DMS153 treated with DMSO at 0.1 percent for 48 hours (cell line): ENCODE results near the gene TNFAIP8L3.

Source experiments
- DNase-seq: peaks from one replicate; lab custom pipeline; 2025; ENCODE audit not compliant: unreplicated experiment; lab: John Stamatoyannopoulos, UW

Gene TNFAIP8L3

DNA sequence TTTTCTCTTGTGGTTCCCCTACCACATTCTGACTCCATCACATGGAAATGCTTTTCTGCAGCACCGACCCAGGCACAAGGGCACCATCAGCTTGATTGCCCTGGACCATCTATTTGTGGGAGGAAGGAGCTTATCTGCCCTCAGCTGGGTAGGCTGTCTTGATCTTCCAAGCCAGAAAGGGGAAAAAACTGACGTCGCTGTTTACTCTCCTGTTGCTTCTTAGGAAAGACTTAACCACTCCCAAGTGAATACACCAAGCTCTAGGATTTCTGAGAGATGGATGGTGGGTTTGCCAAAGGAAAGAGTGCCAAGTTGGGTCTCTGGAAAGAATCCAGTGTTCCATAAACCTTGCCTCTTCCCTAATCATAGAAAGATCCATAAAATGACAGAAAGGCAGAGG lies 4.0 kb downstream of the TNFAIP8L3 start:
- DNase-seq: no peak

DNA sequence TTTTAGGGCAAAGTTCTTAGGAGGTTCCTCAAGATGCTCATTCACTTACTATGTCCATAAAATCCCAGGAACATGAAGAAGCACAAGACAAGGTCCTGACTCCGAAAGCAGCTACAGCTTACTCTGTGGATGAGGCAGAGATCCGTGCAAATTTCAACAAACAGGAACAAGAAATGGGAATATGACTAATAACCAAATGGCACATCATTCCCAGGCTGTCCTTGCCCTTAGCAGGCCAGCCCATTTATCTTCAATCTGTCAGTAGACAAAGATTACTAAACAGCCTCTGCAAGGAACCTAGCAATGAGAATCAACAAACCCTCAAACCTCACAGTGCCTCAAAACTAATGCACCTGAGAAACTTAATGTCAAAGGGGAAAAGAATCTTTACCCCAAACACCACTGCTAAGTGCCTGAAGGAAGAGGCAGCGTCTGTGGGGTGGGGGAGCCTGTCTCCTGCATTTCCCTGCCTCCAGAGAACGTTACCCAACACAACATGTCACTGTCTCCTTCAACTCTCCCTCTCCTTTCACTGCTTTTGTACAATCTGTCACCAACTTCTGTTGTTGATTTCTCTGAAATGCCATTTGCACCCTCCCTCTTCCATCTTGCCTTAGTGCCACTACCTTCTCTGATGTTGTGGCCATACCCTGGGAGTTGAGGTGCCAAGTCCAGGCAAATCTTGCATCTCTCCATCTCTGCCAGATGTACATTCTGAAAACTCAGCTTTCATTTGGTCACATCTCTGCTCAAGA lies 4.8 kb downstream of the TNFAIP8L3 start:
- no peak for DNase-seq

DNA sequence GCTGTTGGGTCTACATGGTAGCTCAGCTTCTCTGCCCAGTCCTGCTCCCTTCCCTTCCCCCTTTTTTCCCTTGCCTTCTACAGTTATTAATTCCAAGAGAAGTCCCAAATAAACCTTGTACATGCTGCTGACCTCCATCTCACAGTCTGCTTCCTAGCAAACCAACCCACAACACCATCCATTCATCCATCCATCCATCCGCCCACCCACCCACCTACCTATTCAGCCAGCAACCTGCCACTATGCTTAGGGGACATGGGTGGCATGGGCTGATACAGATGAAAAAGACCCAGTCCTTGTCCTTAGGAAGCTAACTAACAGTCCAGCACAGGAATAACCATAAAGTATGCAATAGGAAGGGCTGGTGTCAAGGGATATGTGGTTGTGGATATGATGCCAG lies 5.7 kb downstream of the TNFAIP8L3 start:
- DNase-seq: no peak

DNA sequence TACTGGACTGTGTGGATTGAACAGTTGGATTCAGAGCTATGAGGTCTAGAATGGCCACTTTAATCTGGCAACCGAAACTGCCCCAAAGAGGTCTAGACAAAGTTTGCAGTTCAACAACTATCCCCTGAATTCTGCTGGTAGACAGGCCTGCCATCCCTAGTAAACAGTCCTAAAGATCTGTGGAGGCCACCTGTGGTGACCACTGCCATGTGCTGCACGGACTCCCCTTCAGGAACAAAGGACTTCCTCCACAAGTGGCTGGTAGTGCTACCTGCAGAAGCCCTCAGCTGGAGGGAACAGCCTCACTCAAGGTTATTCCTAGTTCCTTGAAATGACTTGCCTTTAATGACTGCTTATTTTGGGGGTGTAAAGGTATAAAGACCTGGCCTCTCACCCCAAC lies 6.1 kb downstream of the TNFAIP8L3 start:
- DNase-seq: no peak

DNA sequence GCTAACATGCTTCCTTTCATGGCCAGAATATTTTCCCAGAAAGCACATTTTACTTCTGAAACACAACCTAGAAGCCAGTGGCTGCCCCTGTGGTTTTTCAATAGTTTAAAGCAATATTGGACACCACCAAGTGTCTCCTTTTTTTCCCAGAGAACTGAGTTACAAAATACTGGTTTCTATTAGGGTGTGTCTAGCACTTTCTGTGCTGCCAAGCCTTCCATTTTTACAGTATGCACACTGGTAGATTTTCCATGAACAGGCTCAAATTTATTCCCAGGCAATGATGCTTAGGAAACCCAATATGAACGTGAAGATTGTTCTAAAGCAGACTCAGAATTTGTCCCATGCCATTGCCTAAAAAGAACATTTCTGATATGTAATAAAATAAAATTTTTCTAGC lies 7.2 kb downstream of the TNFAIP8L3 start:
- DNase-seq: no peak

DNA sequence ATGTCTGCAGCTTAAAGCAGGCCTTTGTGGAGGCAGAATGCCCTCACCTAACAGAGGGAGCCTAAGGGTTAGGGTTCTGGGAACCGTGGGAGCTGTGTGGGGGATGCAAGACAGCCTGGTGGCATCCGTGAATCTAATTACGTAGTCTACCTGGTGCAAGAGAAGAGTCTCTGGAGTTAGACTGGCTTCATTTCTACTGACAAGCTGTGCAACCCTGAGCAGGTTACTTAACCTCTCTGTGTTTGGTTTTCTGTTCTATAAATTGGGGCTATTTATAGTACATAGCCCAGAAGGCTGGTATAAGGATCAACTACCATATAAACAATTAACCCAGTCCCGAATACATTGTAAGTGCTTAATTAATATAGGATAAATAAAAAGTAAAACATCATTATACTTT lies 8.3 kb downstream of the TNFAIP8L3 start:
- no peak for DNase-seq

DNA sequence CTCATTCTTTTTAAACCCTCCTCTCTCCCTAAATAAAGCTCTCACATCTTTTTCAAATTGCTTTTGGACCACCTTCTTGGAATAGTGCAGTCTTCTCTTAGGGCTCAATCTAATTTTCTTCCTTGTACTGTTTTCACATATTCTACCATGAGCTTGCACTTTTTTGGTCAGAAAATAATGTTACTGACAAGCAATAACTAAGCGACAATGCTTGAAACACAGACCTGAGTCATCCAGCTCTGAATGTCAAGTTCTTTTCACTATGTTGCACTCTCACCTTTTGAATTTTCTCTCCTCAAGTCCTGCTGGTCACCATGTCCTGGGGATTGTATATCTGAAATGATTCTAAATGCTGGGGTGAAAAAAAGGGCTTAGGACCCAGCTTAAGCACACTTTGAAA lies 8.9 kb downstream of the TNFAIP8L3 start:
- no peak for DNase-seq

DNA sequence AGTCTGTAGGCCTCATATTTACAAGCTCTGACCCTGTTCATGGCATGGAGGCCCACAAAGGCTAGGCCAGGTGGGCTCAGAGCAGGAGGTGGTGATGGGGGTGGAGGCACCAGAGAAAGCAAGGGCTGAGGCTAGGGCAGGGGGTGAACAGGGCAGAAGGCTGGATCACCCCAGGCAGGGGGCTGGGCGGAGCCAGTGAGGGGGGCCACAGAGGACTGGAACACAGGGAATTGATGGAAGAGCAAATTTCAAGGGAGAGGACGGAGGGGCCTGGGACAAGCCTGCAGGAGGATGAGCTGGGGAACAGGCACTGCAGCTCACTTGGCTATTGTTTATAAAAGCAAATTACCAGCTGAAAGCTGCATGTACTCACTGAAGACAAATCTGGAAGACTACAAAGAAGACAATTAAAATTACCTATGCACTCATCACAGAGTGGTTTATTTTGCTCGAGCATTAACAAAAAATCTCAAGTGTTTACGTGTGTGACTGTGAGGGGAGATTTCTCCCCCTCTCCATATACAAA lies 11.0 kb downstream of the TNFAIP8L3 start:
- DNase-seq: no peak

DNA sequence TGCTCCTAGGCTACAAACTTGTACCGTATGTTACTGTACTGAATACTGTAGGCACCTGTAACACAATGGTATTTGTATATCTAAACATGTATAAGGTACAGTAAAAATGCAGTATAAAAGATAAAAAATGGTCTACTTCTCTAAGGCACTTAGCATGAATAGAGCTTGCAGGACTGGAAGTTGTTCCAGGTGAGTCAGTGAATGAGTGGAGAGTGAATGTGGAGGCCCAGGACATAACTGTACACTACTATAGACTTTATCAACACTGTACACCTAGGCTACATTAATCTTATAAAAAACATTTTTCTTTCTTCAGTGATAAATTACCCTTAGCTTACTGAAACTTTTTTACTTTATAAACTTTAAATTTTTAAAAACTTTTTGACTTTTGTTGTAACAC lies 12.5 kb downstream of the TNFAIP8L3 start:
- no peak for DNase-seq

DNA sequence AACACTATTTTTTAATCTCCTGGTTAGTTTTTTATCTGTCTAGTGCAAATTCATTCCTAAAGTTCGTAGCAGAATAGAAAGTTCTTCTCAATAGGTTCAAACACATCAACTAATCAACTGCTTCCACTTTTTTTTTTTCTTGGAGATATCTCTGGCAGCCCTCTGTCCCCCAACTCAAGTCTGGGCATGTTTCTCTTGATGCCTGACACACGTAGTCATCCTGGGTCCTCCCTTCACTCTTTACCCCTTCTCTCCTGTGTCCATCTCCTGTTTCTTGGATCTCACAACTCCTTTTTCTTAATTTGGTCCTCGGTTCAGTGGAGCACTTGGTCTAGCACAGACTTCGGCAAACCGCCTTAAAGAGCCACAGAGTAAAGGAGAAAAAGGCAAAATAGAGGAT lies 14.4 kb downstream of the TNFAIP8L3 start:
- no peak for DNase-seq

DNA sequence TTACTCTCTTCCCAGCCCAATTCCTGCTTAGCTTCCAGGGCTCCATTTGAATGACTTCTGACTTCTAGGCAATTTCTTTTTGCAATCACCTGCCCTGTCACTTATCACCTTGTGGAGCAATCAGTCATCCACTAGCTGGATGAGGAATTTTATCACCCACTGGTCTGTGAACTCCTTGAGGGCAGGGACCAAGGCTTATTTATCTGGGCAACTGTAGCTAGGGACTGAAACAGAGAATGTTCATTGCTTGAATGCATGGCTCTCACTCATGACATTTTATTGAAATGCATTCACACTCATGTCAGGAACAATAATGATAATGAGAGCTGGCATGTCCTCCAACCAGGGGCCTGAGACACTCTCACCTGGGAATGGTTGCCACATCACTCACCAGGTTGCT lies 15.5 kb downstream of the TNFAIP8L3 start:
- DNase-seq: no peak

DNA sequence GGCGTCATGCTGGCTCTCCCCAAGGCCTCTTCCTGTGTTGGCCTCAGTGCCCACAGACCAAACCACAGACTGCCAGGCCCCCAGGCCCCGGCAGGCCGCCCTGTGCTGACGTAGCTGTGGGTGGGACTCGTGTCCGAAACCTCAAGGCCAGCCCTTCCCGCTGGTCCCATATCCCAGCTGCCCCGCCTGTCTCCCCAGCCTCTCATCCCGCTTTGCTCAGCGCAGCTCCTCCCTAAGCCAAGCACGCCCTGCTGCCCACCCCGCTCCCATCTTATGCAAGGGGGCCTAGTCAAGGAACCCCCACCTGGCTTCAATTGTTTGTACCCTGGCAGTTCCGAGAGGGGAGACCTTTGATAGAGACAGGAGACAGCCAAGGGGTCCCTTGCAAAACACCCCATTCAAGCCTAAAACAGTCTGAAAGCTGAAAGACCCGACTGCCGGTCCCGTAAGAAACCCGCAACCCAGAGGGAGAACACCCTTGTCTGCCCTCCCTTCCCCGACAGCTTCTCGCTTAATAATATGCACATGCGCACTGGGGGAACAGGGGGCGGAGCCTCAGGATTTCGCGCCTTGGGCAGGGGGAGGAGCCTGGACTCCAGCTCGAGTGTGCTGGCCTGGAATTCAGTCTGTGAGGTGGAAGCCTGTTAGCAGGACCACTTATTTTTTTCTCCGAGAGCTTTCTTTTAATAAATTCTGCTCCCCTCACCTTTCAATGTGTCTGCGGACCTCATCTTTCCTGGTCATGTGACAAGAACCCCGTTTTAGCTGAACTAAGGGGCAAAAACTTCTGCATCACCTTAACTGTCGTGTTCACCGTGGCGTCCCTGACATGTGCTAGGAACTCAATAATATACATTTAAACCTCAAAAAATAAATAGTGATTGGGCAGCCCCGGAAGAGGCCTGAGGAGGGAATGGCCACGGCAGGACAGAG lies 17.2 kb downstream of the TNFAIP8L3 start:
- no peak for DNase-seq

DNA sequence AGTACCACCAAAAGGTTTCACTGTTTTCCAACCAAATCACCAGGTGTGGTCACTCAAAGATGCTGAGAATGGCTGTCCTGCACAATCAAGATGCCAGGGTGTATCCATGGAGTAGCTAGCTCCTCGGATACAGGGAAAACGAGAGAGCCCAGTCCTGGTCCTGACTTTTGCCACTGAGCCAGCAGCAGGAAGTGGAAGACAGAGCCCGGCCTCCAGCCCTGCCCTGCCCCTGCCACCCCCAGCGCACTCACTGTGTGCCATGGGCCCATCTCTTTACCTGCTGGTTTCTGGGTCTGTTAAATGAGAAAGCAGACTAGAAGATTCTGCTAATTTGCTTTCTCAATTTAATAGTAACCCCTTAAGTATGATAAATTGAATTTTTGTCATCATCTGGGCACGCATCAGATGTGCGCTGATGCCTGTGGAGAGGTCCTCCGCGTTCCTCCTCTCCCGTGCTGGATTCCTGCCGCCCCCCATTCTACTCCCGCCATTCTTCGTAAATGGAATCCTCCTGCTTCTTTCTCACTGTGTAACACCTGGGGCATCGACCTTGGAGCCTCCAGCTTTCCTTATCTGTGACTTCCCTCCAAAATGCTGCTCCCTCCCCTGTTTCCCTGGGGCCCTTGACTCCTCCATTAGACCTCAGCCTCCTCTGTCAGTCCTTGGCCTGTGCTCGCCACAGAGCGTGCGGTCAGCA lies 18.0 kb downstream of the TNFAIP8L3 start:
- DNase-seq: no peak

DNA sequence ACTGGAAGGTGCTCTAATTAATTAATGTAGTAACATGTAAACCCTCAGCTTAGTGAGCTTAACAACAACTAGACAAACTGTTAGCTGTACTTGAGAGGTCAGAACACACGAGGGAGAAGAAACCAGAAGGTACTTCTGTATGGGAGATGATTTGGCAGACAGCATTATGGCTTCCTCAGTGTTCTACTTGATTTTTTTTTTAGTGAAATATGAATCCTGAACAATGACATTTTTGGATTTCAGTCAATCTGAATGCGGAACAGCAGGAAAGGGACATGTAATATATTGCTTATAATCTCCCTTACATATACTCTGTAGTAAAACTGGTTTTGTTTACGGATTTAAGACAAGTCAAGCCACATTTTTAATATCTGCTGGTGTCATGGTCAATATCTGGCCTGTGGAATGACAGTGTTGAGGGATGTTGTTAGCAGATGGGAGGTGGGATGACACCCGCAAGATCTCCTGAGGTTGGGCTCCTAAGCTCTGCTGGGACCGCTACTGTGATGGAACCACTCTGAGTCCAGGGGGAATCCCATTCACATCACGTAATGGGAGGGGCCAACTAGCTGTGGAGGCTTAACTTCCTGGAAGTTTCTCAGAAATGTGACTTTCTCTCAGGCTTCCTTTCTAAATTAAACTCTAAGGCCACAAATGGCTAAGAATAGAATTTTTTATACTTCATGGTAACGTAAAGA lies 18.7 kb downstream of the TNFAIP8L3 start:
- DNase-seq: no peak

DNA sequence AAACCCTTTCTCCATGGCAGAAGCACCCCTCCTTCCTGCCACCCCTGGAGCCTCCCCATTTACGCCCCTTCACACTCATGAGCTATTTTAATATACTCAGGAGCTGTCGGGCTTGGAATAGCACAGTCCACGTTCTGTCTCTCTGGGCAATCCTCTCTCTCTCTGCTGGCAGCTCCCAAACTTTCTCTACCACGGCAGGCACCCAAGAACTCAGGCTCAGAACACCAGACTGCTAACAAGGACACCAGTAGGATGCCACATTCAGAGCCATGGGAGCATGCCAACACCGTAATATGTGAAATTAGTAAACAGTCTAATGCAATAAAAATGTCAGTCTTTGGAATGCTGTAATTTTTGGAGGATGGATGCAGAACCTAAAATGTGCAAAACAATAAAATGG lies 19.3 kb downstream of the TNFAIP8L3 start:
- no peak for DNase-seq

DNA sequence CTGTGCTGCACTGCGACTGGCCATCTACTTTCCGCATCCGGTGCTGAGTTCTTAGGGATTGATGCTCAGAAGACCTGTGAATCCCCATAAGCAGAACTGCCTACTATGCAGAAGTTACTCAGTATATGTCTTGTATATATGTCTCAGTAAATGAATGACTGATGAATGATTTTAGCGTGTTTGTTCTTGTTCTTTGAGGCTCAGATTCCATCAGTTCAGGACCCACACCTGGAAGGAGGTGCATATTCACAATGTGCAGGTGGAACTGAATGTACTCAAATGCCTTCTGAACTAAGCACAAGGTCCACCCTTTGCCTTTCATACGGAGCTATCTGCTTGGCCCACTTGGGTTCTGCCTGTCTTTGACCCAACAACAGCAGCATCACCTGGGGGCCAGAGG lies 19.8 kb downstream of the TNFAIP8L3 start:
- DNase-seq: no peak

DNA sequence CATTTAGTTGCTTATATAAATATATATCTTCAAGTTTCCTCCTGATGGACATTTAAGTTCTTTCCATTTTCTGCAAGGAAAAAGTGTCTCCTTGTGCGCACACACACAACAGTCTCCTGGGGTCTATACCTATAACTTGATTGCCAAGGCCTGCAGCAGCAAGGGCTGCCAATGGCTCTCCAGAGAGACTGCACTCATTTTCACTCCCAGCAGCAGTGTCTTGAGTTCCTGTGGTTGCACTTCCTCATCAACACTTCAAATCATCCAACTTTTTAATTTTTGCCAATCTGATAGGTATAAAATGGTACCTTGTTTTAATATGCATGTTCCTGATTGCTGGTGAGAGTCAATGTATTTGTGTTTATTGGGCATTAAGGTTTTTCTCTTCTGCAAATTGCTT lies 23.1 kb downstream of the TNFAIP8L3 start:
- DNase-seq: no peak

DNA sequence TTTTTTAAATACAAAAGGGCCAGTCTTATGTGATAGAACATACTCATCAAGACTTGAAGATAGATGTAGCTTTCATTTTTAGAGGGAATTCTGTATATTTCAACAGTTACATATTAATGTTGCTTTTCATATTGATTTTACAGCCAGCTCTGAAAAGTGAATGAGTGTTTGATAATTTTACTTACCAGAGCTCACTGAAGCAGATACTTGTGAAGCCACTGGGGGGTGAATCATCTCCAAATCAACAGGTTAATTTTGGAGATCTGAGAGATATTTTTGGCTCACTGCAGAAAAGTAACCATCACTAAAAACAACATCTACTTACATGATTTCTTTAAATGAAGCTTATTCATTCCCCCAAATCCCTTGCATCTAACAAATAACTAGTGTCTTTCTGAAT lies 24.7 kb downstream of the TNFAIP8L3 start:
- no peak for DNase-seq

DNA sequence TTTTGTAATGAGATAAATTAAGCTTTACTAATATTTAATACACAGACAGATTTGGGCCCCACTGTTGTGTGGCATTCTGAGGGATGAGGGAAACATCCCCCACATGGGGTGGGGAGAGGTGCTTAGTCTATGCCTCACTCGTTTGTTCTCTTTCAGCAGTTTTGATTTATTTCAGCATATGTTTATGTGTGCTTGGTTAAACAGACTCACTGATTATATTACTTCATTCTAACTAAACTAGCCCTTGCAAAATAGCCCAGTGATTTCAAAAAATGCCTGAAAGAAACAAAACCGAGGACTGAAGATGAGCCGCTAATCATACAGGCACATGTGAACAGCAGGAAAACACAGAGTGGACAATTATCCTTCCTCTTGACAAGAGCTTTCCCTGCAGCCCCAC lies 27.2 kb downstream of the TNFAIP8L3 start:
- DNase-seq: no peak

DNA sequence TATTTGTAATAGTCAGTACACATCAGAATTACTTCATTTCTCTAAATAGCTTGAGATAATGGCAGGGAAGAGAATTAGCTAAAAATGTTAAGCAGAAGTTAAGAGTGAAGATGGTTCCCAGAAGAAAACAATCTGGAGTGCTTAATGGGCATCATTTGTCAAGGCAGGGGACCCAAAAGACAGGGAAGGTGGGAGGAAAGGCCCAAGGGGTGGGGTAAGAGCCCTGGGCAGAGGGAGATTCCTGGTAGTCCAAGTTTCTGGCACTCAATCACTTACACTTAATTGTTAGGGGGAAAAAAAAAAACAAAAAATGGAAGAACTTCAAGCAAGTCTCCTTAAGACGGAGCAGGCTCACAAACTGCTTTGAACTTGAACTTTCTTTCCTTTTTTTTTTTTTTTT lies 28.9 kb downstream of the TNFAIP8L3 start:
- DNase-seq: no peak

DNA sequence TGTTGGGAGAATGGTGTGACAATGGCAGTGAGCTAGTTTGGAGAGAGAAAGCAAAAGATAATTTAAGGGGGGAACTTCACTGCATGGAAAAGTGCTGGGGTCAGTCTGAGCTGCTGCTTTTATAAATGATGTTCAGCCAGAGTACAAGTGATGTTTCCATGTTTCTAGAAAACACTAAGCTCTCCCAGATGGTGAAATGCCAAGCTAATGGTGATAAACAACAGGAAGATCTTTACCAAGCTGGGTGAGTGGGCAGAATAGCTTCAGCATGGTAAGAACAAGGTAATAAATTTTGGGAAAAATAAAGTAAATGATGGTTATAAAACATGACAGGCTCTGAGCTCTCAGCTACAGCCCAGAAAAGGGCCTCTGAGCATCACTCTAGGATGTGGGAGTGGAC lies 29.4 kb downstream of the TNFAIP8L3 start:
- no peak for DNase-seq
